NCI-H2196 (cell line): ENCODE measurements around the gene CKMT1B.
A peak's percentile ranks its signal among the peaks of the same experiment; 100 is the strongest.
"Not testable (repeated sequence)": the region's sequence is repeated elsewhere in the genome, so short reads cannot be mapped to it uniquely, and the experiment has no call there.

Experiments used
- DNase-seq: peaks from one replicate; lab custom pipeline; 2025; ENCODE audit not compliant: unreplicated experiment; lab: John Stamatoyannopoulos, UW

CKMT1B gene

DNA sequence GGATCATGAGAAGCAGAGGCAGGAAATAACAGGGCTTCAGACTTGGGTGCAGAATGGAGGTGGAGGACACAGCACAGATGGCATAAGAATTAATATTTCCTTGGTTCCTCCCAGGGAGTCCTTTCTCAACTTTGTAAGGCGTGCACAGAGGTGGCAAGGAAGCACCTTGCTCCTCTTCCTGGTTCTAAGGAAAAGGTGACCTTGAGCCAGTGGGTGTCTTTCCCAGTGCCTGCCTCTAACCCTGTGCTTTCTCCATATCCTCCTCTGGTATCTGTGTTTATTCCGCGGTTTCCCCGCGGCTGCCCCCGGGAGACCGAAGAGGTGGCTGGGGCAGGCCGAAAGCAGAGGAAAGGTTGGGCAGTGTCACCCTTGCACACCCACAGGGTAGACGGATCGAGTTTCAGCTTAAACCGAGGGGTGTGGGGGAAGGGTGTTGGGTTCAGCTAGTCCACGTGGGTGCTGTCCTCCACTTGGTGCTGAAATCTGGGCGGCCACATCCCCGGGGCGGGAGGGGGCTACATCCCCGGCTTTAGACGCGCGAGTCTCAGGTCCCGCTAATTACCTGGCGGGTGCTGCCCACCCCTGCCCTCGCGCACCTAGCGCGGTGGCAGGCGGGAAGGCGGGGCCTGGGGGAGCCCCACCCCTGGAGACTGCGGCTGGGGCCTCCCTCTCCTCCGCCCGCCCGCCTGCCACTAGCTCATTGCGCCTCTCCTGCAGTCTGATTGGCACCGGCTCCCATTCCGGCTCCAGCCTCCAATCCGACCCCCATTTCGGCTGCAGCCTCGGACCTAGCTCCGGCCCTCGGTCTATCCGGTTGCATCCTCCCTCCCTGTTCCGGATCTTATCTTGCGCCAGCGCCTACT, at the start of gene CKMT1B:
CKMT1B (plus strand) TSS at position 700 of the 863 bp plus-strand sequence. CDS start 192 bp downstream, outside the sequence.
- not testable (repeated sequence) for DNase-seq

DNA sequence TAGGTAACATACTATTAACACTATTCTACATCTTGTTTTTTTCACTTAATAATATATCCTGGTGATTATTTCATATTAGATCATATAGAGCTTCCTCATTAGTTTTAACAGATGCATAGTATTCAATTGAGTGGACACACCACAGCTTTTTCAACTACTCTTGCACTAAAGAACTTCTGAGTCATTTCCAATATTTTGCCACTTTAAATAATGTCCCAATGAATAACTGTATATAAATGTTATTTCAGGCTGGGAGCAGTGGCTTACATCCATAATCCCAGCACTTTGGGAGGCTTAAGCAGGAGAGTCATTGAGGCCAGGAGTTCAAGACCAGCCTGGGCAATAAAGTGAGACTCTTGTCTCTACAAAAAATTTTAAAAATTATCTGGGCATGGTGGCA, 49.6 kb upstream of the CKMT1B start:
- no peak for DNase-seq

DNA sequence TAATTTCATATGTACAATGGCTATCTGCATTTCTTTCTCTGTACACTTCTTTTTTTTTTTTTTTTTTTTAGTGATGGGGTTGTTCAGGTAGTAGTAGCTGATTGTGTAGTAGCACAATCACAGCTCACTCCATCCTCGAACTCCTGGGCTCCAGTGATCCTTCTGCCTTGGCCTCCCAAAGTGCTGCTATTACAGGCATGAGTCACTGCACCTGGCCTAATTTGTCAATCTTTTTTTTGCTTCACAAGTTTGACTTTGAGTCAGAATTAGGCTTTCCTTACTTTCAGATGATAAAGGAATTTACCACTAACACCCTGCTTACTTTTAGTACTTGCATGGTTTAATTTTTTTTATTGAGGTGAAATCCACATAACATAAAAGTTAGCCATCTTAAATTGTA, 48.4 kb upstream of the CKMT1B start:
- no peak for DNase-seq

DNA sequence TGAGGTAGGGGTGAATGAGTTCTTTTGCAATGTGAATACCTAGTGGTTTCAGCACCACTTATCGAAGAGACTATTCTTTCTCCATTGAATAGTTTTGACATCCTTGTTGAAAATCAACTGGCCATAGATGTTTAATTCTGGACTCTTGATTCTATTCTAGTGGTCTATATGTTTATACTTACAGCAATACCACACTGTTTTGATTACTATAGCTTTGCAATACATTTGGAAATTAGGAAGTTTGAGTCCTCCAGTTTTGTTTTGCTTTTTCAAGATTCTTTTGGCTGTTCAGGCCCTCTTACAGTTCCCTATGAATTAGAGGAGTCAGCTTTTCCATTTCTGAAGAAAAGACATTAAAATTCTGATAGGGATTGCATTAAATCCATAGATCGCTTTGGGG, 46.3 kb upstream of the CKMT1B start:
- no peak for DNase-seq

DNA sequence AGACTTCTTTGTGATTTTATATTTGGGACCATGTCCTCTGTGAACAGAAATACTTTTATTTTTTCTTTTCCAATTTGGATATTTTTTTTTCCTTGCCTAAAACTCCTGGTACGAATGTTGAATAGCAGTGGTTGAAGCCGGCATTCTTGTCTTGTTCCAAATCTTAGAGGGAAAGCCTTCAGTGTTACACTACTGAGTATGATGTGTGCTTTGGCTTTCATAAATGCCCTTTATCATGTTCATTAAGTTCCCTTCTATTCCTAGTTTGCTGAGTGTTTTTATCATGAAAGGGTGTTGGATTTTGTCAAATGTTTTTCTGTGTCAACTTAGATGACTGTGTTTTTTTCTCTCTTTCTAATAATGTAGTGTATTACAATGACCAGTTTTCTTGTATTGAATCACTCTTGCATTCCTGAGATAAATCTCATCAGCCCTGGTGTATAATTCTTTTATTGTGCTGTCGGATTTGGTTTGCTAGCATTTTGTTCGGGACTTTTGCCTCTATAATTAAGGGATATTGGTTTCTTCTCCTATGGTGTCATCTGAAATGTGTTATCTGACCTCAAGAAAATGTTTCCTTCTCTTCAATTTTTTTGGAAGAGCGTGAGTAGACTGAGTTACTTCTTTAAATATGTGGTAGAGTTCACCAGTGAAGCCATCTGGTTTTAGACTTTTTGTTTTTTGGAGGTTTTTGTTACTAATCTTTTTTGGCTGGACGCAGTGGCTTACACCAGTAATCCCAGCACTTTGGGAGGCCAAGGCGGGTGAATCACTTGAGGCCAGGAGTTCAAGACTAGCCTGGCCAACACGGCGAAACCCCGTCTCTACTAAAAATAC, 43.1 kb upstream of the CKMT1B start:
- DNase-seq, result no peak

DNA sequence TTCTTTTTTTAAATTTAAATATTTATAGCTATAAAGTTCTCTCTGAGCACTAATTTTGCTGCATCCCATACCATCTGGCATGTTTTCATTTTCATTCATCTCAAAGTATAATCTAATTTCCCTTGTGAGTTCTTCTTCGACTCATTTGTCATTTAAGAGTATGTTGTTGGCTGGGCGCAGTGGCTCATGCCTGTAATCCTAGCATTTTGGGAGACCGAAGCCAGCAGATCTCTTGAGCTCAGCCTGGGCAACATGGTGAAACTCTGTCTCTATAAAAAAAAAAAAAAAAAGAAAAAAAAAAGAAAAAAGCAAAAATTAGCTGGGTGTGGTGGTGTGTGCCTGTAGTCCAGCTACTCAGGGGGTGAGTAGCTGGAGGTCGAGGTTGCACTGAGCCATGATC, 41.6 kb upstream of the CKMT1B start:
- DNase-seq, result no peak

DNA sequence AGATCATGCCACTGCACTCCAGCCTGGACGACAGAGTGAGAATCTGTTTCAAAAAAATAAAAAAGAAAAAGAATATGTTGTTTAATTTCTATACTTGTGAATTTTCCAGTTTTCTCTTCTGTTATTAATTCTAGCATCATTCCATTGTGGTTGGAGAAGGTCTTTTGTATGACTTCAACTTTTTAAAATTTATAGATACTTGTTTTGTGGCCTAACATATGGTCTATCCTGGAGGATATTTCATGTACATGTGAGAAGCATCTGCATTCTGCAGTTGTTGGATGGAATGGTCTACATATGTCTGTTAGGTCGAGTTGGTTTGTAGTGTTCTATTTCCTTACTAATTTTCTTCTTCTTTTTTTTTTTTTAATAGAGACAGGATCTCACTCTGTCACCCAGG, 40.8 kb upstream of the CKMT1B start:
- DNase-seq, result no peak

DNA sequence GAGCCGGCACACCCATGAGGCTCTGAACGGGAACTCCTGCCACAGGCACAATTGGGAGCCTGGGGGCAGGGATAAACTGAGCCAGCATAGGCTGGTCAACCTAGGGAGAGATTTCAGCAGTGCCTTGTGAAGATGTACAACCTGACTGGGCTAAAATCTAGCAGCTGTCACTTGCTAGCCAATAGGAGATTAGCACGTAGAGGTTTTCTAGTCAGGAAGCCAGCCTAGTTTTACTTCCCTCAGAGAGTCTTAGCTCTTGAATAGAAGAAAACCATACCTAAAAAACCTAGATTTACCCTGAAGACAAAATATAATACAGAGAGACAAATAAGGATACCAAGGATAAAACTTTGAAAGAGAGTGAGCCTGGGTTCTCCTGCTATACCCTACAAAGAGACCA, 31.1 kb upstream of the CKMT1B start:
- DNase-seq, result not testable (repeated sequence)

DNA sequence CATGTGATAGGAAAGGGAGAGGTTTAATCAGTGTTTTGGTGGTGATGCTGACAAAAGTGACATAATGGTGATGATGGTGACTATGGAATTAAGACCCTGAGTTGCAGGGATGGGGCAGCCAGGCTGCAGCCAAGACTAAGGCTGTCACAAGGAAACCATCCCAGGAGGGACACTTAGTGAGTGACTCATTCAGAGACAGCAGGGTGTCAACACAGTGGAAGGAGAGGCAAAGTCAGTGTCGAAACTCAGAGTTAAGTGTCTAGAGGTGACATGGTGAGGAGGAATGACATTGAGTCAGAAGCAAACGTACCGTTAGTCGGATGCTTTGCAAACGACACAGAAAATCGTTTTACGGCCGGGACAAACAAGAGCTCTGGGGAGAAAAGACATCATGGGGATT, 30.0 kb upstream of the CKMT1B start:
- DNase-seq, result not testable (repeated sequence)

DNA sequence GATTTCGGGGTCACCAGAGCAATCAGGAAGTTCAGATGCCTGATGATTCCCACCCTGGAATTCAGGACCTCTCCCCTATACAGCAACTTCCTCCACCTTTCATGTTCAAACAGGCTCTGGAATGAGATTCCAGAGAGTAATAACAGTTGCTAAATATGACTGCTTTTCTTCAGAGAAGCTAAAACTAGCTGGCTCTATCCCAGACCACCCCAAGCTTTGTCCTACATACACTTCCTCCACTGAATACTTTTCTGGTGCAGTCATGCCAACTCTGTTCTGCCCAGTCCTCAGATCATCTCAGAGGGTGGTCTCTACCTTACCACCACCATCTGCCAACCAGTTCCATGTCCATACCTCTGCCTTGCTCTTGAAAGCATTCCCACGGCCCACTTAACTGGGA, 27.2 kb upstream of the CKMT1B start:
- DNase-seq, result not testable (repeated sequence)

DNA sequence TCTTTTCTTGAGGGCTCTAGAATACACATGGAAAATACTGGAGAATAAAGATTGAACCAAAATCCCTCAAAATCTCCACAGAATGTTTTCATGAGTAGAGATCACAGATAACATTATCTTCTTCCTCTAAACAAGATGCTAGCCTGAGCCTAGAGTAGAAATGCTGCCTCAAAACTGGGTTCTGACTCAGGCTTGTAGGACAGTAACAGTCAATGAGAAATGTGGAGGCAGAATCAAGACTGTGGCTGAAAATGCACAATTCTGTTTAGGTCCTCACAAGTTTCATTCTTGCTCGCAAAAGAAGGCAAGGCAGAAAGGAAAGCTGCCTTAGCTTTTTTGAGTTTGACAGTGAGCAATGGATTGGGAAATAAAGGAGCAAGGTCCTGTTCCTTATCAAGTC, 19.2 kb upstream of the CKMT1B start:
- DNase-seq, result not testable (repeated sequence)

DNA sequence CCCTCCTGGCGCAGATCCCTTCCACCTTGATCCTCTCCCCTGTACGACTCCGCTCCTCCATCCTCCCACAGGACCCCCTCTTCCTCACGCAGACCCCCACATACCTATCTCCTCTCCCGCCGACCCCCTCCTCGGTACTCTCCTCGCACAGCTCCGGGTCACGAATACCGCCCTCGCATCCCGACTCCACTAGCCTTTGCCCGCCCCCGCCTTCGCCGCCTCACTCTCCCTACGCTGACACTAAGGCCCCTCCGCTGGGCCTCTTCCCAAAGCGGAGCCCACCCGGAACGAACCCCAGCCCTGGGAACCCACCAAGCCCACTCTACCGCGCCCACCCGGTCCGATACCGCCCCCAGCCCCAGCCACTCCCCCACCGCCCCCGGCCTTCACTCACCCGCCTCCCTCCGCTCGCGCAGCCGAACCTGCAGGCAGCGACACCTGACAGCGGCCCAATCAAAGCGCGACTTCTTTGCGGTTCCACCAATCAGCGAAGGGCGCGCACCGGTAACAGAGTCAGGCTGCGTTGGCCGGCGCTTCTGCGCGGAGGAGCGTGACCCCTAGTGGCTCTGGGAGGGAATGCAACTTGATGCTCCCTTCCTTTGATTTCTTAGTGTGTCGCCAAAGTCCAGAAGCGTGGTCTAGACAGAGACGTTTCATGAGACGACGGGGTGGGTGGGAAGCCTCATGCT, 3.9 kb upstream of the CKMT1B start, which contains the start of gene PPIP5K1:
PPIP5K1 (minus strand) TSS at position 431 of the 689 bp plus-strand sequence. CDS start 5,704 bp downstream, outside the sequence.
- DNase-seq, result not testable (repeated sequence)

DNA sequence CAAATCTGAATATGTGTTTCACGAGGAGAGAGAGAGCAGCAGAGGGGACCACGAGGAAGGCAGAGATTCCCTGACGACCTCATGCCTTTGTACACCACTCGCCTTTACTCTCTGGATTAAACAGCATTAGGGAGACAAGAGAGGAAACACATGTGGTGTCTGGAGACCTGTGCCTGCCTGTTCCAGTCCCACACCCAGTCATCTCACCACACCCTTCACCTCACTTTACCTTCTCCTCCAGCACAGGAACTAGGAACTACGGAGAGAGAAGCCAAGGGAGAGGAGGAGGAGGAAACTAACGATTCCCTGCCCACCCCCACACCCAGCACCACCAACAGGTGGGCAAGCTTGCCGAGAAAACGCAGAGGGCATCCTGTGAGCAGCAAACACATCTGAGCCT, 986 bp upstream of the CKMT1B start:
- not testable (repeated sequence) for DNase-seq

DNA sequence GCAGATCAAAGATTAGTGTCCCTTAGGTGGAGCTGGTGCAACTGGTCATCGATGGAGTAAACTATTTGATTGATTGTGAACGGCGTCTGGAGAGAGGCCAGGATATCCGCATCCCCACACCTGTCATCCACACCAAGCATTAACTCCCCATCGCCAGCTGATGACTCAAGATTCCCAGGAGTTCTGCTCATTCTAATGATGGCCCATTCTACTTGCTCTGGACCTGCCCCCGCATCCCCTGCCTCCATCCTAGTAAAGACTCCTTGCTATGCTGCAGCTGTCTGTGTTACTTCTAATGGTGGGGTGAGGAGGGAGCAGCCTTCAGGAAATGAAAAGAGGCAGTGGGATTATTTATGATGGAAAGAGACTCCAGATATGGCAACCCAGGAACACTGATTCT, 5.3 kb downstream of the CKMT1B start:
- not testable (repeated sequence) for DNase-seq

DNA sequence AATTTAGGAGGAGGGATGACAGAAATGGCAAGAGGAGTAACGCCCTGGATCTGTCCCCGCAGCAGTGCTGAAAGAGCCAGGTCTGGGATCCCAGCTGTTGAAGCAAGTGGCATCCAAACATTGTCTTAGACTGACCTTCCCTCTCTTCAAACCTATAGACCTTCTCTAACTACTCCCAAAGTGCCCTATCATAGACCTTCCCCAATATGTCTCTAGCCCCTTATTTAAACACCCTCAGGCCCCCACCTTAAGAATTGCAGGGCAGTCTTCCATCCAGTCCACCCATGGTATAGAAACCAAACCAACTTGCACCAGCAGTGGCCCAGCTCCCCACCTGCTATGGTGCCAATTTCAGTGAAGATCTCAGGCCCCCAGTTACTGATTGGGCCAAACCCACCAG, 6.4 kb downstream of the CKMT1B start:
- not testable (repeated sequence) for DNase-seq

DNA sequence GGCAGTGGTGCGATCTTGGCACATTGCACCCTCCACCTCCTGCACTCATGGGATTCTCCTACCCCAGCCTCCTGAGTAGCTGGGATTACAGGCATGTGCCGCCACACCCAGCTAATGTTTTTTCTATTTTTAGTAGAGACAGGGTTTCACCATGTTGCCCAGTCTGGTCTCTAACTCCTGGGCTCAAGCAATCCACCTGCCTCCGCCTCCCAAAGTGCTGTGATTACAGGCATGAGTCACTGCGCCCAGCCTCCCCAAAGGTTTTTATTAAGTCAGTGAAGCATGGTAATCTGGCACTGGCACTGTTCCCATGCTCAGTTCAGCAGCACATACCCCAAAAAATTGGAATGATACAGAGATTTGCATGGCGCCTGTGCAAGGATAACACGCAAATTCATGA, 8.4 kb downstream of the CKMT1B start:
- DNase-seq, result not testable (repeated sequence)

DNA sequence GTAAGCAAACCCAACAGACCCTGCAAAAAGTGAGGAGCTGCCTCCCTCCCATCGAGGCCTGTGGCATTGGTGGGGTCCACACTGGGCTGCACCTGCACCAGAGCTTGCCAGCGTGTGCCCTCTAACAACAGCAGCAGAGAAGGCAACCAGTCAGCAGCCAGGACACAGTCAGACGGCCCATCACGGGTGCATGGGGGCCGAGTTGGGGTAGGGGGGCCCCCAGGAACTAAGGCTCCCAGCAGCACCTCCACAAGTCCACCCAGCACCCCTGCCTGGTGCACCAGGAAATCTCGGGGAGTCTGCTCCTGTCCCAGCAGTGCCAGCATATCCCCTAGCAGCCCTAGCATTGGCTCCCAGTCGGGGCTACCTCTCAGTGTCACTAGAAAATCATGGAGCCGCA, 23.9 kb downstream of the CKMT1B start:
- DNase-seq, result not testable (repeated sequence)

DNA sequence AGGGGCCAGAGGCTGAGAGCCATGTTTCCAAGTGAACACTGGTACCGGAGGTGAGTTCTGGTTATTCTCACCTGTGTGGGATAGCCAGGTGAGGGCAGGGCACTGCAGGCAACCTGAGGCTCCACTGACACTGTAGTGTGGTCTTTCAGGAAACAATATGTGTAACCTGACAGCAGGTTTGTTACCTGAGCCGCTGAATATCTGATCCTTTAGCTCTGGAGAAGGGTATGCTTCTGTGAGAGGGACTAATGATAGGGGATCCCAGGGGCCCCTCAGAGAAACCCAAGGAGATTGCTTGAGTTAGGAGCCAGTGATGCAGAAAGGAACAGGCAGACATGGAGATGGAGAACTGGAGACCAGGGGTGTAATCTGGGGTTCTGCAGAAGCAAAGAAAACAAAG, 24.9 kb downstream of the CKMT1B start, which contains the start of gene STRC:
STRC (minus strand) TSS at position 101 of the 400 bp plus-strand sequence; CDS start at position 23, 78 bp downstream.
- DNase-seq, result not testable (repeated sequence)

DNA sequence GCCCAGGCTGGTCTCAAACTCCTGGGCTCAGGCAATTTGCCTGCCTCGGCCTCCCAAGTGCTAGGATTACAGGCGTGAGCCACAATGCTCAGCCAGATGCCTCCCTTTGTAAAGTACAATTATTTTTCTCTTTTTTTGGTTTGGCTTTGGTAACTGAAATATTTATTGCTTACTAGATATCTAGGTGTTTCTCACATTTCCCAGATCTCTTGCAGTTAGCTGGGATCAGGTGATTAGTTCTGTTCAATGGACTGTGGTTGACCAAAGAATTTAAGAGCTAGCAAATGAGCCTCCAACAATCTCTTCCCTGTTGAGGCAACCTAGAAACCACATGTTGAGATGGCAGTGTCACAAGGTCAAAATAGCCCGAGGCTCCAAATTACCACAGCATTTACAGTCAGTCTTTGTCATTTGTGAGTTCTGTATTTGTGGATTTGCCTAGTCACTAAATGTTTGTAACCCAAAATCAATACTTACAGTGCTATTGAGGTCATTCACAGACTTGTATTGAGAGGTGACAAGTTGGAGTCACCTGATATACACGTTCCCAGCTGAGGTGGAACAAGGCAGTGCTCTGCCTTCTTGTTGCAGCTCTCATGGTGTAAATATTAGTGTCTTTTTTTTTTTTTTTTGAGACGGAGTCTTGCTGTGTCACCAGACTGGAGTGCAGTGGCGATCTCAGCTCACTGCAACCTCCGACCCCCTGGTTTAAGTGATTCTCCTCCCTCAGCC, 28.4 kb downstream of the CKMT1B start:
- peak; percentile 2 for DNase-seq

DNA sequence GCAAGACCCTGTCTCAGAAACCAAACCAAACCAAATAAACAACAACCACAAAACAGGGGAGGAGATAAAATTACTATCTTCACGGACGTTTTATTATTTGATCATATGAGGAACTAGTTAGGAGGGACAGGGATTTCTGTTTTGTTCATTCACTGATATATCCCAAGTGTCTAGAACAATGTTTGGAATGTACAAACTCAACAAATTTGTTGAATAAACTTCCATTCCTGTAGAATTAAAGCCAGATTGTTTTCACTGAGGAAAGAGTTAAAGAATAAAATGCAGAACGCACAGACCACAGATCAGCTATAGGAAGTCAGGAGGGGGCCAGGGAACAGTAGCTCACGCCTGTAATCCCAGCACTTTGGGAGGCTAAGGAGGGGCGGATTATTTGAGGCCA, 31.3 kb downstream of the CKMT1B start:
- DNase-seq, result no peak
